Regular cardiac myocyte (primary cell): ENCODE measurements around the gene RFX1. TPM values are rescaled to one million over a fixed set of nuclear protein-coding genes. Genes with fewer than 3 reads are reported as not detected.

Source experiments
- total RNA-seq: library from RNA; depleted of rRNA; stranded (reverse); fragments of >200 nt; gene quantifications from 2 replicates; pipeline ENCODE4 v1.2.3, GENCODE V29; 2014

RFX1 gene
- 1.1 and 2.7 TPM in 2 replicates for total RNA-seq

DNA sequence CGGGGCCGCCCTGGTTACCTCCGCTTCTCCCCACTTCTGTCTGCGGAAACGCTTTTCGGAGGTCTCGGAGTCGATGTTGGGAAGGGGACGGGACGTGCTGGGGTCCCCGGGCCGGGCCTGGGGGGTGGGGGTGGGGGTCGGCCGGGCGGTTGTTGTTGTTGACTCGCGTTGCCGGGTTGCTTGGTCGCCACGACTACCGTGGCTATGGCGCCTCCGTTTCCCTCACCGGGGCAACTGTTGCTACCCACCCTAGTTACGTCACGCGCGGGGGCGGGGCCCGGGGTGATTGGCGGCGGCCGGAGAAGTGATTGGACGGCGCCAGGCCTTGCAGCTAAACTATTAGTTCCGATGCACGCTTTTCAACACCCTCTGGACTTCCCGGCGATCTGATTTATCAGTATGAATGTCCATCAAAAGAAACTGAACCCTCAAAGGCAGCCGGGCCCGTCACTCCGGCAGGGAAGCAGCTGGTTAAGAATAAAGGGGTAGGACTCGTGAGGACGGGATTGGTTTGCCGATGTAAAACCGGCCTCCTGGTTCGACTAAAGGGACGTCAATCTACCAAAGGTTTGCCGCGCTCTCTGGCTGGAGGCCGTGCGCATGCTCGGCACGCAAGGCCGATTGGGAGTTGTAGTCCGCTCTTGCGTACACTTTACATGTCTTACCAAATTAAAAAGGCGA lies at the start of gene RFX1:
RFX1 (minus strand) TSS at position 236 of the 681 bp plus-strand sequence. CDS start 12,477 bp downstream, outside the sequence.

DNA sequence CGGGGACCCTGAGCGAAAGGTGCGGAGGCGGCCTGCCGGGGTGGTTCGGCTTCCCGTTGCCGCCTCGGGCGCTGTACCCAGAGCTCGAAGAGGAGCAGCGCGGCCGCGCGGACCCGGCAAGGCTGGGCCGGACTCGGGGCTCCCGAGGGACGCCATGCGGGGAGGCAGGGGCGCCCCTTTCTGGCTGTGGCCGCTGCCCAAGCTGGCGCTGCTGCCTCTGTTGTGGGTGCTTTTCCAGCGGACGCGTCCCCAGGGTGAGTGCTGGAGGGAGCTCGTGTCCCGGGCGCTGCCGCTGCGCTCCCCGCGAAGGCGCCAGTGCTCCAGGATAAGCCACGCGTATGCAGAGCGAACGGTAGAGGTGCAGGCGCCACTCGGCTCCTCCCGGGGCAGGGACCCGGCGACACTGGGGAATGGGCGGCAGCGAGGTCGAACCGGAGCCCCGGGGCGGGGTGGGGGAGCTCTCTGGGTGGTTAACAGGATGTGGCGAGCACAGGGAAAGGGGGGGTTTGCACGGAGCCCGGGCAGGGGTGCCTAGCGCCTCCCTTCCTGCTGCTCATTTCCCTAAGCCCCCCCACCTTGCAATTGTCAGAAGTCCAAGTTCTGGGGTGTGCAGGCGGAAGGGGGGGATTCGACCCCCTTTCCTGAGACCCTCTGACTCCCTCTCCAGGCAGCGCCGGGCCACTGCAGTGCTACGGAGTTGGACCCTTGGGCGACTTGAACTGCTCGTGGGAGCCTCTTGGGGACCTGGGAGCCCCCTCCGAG lies 25.8 kb upstream of the RFX1 start, which contains the start of gene IL27RA:
IL27RA (plus strand) TSS at position 44 of the 762 bp plus-strand sequence; CDS start at position 155, 111 bp downstream.

DNA sequence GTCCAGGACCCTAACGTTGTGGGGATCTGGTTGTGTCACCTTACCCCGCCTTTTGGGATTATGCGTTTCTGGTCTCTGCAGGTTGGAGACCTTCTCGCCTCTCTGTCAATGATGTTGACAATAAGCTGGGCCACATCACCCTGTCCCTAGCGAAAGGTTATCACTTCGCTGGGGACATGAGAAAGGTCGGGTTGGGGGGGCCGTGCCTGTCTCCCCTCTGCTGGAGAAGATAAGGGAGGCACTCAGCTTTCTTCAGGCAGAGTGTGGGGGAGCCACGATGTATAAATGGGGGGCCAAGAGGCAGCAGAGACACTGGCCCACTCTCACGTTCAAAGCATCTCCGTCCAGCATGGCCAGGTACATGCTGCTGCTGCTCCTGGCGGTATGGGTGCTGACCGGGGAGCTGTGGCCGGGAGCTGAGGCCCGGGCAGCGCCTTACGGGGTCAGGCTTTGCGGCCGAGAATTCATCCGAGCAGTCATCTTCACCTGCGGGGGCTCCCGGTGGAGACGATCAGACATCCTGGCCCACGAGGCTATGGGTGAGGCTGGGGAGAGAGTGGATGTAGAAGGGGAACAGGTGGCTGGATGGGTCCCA lies 21.8 kb upstream of the RFX1 start, which contains the start of gene RLN3:
RLN3 (plus strand) TSS at position 293 of the 595 bp plus-strand sequence; CDS start at position 350, 57 bp downstream.

GRCh38 chr19:13952154-13952930 lies 53.8 kb downstream of the RFX1 start, which contains the start of gene DCAF15:
Gene DCAF15, plus strand, starts transcription at chr19:13952509. Its CDS starts 4 bp downstream, at chr19:13952513.

DNA sequence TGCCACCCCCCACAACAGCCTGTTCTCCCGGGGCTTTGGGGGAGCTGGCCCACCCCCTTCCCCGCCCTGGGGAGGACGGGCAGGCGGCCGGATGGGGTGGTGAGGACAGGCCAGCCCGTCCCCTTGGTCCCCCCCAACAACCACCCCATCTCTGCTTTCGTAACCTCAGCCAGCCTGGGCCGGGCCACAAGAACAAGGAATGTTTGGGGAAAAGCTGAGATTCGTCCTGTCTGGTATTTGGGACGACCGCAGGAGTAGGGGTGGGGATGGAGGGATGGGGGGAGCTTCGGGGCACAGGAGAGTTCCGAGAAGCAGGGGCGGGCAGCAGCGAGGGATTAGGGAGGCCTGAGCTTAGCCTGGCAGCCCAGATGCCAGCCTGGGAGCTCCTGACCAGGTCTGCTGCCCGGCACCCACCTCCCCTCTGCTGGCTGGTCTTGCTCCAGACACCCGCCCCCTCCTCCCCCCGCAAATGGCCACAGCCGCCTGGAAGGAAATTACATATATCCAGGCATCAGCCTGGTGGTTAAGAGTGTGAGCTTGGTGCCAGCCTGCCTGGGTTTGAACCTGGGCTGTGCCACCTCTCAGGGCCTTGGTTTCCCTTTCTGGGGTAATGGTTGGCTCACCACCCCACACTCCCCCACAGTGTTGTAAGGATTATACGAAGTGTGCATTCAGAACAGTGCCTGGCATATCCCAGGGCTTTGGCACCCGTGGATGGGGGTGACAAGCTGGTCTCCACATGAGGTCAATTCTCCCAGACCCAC lies 67.6 kb downstream of the RFX1 start, which contains the start of gene PODNL1:
PODNL1 (minus strand) TSS at position 117 of the 764 bp plus-strand sequence. CDS start 236 bp downstream, outside the sequence.

Other genes starting within 250 kb of the RFX1 start
- 32.4 and 33.8 TPM in 2 replicates for gene MRI1, start 241.8 kb downstream of the RFX1 start, total RNA-seq
- 57.5 and 61.4 TPM in 2 replicates for gene C19orf53, start 231.9 kb downstream of the RFX1 start, total RNA-seq
- 4.0 and 10.7 TPM in 2 replicates for gene ZSWIM4, start 210.9 kb downstream of the RFX1 start, total RNA-seq
- gene NANOS3, start 129.2 kb downstream of the RFX1 start, total RNA-seq = not detected in 2 replicates
- 1.2 and 1.4 TPM in 2 replicates for gene BRME1, start 100.2 kb downstream of the RFX1 start, total RNA-seq
- 5.1 and 7.1 TPM in 2 replicates for gene CC2D1A, start 100.1 kb downstream of the RFX1 start, total RNA-seq
- gene PODNL1, start 67.9 kb downstream of the RFX1 start, total RNA-seq = 0.58 and 0.85 TPM in 2 replicates
- 6.5 and 13.8 TPM in 2 replicates for gene DCAF15, start 53.8 kb downstream of the RFX1 start, total RNA-seq
- not detected in 2 replicates for gene RLN3, start 21.8 kb upstream of the RFX1 start, total RNA-seq
- 1.5 and 2.8 TPM in 2 replicates for gene IL27RA, start 25.4 kb upstream of the RFX1 start, total RNA-seq
- gene PALM3, start 55.8 kb upstream of the RFX1 start, total RNA-seq = 0.28 and 0.38 TPM in 2 replicates
- gene MISP3, start 66.5 kb upstream of the RFX1 start, total RNA-seq = 0.19 and 1.4 TPM in 2 replicates
- 0.56 TPM in 1 of 2 replicates, not detected in the other for gene C19orf67, start 79.5 kb upstream of the RFX1 start, total RNA-seq
- 15.8 and 25.9 TPM in 2 replicates for gene SAMD1, start 84.4 kb upstream of the RFX1 start, total RNA-seq
- gene PRKACA, start 111.4 kb upstream of the RFX1 start, total RNA-seq = 31.6 and 53.9 TPM in 2 replicates
- gene ASF1B, start 130.3 kb upstream of the RFX1 start, total RNA-seq = 1.4 and 17.6 TPM in 2 replicates
- 0.96 and 2.5 TPM in 2 replicates for gene ADGRL1, start 199.8 kb upstream of the RFX1 start, total RNA-seq